ENCODE measurements around the gene SLC44A2.

The SLC44A2 gene

GRCh38 chr19:10683582-10683981, 58.2 kb downstream of the SLC44A2 start:
- ChIA-PET POLR2A (no interaction called here), CTCF (interaction anchor here (0.7 to 2.1 kb wide), 4 partner anchors 9 to 201 kb away, joined by 3 to 7 read pairs (median 5); no protein-coding TSS in a partner anchor)
- DNase-seq (ENCODE audit: low read depth, low spot score), result no peak
- no peak overlapping the region for H3K4me3 ChIP-seq (ENCODE audit: low read depth, low read length)
- TF ChIP-seq, protein P1, sequence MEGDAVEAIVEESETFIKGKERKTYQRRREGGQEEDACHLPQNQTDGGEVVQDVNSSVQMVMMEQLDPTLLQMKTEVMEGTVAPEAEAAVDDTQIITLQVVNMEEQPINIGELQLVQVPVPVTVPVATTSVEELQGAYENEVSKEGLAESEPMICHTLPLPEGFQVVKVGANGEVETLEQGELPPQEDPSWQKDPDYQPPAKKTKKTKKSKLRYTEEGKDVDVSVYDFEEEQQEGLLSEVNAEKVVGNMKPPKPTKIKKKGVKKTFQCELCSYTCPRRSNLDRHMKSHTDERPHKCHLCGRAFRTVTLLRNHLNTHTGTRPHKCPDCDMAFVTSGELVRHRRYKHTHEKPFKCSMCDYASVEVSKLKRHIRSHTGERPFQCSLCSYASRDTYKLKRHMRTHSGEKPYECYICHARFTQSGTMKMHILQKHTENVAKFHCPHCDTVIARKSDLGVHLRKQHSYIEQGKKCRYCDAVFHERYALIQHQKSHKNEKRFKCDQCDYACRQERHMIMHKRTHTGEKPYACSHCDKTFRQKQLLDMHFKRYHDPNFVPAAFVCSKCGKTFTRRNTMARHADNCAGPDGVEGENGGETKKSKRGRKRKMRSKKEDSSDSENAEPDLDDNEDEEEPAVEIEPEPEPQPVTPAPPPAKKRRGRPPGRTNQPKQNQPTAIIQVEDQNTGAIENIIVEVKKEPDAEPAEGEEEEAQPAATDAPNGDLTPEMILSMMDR (IDR thresholded peaks at IDR 0.05; ENCODE audit: insufficient read depth, low read length, missing control alignments), result no peak

- TF ChIP-seq, protein P1 (IDR thresholded peaks at IDR 0.05; ENCODE audit: insufficient read depth, low read length, missing control alignments), result no peak
- ChIA-PET CTCF (no interaction called here), POLR2A (no interaction called here)
- no peak for DNase-seq (ENCODE audit: low read depth, low spot score)
- H3K4me3 ChIP-seq (ENCODE audit: low read depth, low read length), result no peak overlapping the region
Measured at GRCh38 chr19:10685210-10685609, 59.9 kb downstream of the SLC44A2 start.

DNA sequence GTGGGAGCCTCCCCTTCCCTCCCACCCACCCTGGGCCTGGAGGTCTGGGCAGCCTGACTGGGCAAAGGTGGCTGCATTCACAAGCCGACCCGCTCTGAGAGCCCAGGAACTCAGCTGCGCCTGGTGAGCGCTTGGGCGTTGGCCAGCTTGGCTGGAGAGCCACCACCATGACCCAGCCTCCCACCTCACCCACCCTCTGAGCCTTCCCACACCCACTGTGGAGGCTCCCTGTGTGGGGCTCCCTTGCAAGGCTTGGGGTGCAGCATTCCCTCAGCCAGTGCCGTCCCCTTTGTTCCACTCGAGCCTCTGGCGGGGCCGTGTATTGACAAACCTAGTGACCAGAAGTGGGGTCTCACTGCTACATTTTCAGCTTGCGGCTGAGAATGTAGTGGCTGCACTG, 60.8 kb downstream of the SLC44A2 start:
- TF ChIP-seq, protein P1 (IDR thresholded peaks at IDR 0.05; ENCODE audit: insufficient read depth, low read length, missing control alignments), result no peak
- CTCF ChIA-PET, result interaction anchor here (1.4 kb wide), 1 partner anchor 13 kb away, joined by 4 read pairs; no protein-coding TSS in a partner anchor
- H3K4me3 ChIP-seq (ENCODE audit: low read depth, low read length), result no peak overlapping the region
- DNase-seq (ENCODE audit: low read depth, low spot score), result no peak
- POLR2A ChIA-PET, result no interaction called here

DNA sequence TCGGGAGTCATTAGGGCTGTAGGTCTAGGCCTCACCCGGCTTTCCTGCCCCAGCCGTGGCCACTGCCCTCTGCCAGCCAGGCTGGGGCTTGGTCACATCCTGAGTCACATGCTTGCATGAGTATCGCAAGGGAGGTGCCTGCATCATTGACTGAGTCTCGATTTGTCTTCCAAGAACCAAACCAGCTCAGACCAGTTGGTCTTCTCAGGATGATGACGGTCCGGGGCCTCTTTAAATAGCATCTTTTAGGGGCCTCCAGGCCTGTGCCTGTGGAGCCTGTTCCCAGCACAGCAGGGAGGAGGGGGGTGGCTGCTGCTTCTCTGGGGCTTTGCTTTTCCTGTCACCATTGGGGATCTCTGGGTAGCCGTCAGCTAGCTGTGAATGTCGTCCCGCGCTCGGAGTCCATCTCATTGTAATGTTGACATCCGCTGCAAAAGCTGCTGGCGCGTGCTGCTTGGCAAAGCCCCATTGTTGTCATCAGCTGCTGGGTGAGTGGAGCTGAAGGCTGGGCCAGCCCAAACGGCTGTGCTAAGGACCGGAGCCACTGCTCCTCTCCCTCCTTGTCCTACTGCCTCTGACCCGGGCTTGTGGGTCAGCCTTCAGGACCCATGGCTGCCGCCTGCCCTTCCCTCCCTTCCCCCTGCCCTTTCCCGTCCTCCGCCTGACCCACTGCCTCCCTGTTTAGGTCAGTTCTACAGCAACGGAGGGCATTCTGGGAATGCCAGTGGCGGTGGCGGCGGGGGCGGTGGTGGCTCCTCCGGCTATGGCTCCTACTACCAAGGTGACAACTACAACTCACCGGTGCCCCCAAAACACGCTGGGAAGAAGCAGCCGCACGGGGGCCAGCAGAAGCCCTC, 61.5 kb downstream of the SLC44A2 start:
- no peak overlapping the region for H3K4me3 ChIP-seq (ENCODE audit: low read depth, low read length)
- DNase-seq (ENCODE audit: low read depth, low spot score), result no peak
- ChIA-PET CTCF (interaction anchor here (1.4 to 5.8 kb wide), 2 partner anchors 14 kb away, joined by 4 to 34 read pairs; partner anchors contain the start of gene QTRT1), POLR2A (no interaction called here)
- TF ChIP-seq, protein P1 (IDR thresholded peaks at IDR 0.05; ENCODE audit: insufficient read depth, low read length, missing control alignments), result no peak

DNA sequence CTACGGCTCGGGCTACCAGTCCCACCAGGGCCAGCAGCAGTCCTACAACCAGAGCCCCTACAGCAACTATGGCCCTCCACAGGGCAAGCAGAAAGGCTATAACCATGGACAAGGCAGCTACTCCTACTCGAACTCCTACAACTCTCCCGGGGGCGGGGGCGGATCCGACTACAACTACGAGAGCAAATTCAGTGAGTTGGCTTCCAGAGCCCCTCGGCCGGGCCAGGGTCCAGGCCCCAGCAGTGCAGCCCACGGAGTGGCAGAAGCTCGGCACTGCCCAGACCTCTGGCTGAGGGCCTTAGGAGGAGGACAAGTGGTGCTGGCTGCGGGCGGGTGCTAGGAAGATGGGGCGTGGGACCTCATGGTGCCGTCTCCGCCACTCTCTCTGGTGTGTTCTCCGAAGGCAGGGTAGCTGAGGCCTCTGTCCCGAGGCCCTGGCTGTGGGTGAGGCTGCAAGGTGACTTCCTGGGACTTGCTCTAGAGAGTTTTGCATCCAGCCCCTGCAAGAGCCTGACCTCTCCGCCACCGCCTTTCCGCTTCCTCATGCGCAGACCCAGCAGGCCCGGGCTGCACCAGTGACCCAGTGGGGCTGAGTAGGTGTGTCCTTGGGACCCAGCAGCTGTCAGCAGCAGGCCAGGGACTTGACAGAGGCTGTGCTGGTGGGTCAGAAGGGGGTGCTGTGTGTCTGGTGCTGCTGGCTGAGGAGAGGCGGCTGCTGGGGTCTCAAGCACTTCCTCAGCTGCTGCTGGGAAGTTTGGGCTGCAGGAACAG, 62.4 kb downstream of the SLC44A2 start:
- CTCF ChIA-PET, result interaction anchor here (5.8 kb wide), 1 partner anchor 13 kb away, joined by 34 read pairs; the partner anchor contains the start of gene QTRT1
- POLR2A ChIA-PET, result no interaction called here
- no peak for DNase-seq (ENCODE audit: low read depth, low spot score)
- no peak overlapping the region for H3K4me3 ChIP-seq (ENCODE audit: low read depth, low read length)
- TF ChIP-seq, protein P1 (IDR thresholded peaks at IDR 0.05; ENCODE audit: insufficient read depth, low read length, missing control alignments), result no peak
